HG02885 (cell line): ENCODE data around the gene TUSC2.
"Not testable (repeated sequence)": the region's sequence is repeated elsewhere in the genome, so short reads cannot be mapped to it uniquely, and the experiment has no call there.

Experiments used
- ATAC-seq: cut with Tn5 transposase; IDR thresholded peaks from one replicate; pipeline ENCODE4 v1.9.1; 2021; ENCODE audit warnings: mild to moderate bottlenecking; ENCODE audit not compliant: unreplicated experiment, poor library complexity

The TUSC2 gene

GRCh38 chr3:50297384-50297775 is 30.6 kb downstream of the TUSC2 start:
- ATAC-seq = no peak

GRCh38 chr3:50296721-50297383 is 31.2 kb downstream of the TUSC2 start:
- ATAC-seq = no peak

GRCh38 chr3:50295553-50296431 is 32.2 kb downstream of the TUSC2 start:
- ATAC-seq = no peak

- no peak for ATAC-seq
These were observed 33.3 kb downstream of the TUSC2 start for GRCh38 chr3:50294492-50295403.

- no peak for ATAC-seq
These were observed 33.9 kb downstream of the TUSC2 start for GRCh38 chr3:50294089-50294488.

GRCh38 chr3:50293079-50293801 is 34.8 kb downstream of the TUSC2 start:
- ATAC-seq = no peak

GRCh38 chr3:50292159-50293078 is 35.6 kb downstream of the TUSC2 start, which contains the start of gene IFRD2:
Gene IFRD2, minus strand, starts transcription at chr3:50292429. Its CDS starts 155 bp downstream, at chr3:50292274.
- peak; percentile 98 for ATAC-seq

GRCh38 chr3:50290161-50290641 is 37.8 kb downstream of the TUSC2 start:
- ATAC-seq = no peak

- ATAC-seq = no peak
These were observed 38.9 kb downstream of the TUSC2 start for GRCh38 chr3:50289130-50289529.

GRCh38 chr3:50288387-50289007 is 39.5 kb downstream of the TUSC2 start:
- no peak for ATAC-seq

GRCh38 chr3:50287262-50287661 is 40.8 kb downstream of the TUSC2 start:
- no peak for ATAC-seq

GRCh38 chr3:50286322-50287227 is 41.4 kb downstream of the TUSC2 start:
- no peak for ATAC-seq

GRCh38 chr3:50284121-50284520 is 43.9 kb downstream of the TUSC2 start:
- ATAC-seq = not testable (repeated sequence)

GRCh38 chr3:50279255-50280016 is 48.6 kb downstream of the TUSC2 start:
- ATAC-seq = no peak

- ATAC-seq = no peak
These were observed 49.2 kb downstream of the TUSC2 start, which contains the start of gene LSMEM2 for GRCh38 chr3:50278880-50279224. Gene LSMEM2, plus strand, starts transcription at chr3:50279087. Its CDS starts 27 bp downstream, at chr3:50279114.

GRCh38 chr3:50278123-50278879 is 49.7 kb downstream of the TUSC2 start:
- no peak for ATAC-seq
